DMS53 (cell line): ENCODE results near the gene SEPTIN12.
"Not testable (repeated sequence)": the region's sequence is repeated elsewhere in the genome, so short reads cannot be mapped to it uniquely, and the experiment has no call there.

Source experiments
- DNase-seq: peaks from one replicate; lab custom pipeline; 2025; lab: John Stamatoyannopoulos, UW

SEPTIN12 gene

GRCh38 chr16:4802659-4803287, 14.6 kb upstream of the SEPTIN12 start:
- DNase-seq, result peak; percentile 95

GRCh38 chr16:4801962-4802658, 14.0 kb upstream of the SEPTIN12 start, which contains the start of gene ROGDI:
ROGDI (minus strand) TSS chr16:4802633; CDS start chr16:4802571, 62 bp downstream.
- DNase-seq, result peak; percentile 97

DNA sequence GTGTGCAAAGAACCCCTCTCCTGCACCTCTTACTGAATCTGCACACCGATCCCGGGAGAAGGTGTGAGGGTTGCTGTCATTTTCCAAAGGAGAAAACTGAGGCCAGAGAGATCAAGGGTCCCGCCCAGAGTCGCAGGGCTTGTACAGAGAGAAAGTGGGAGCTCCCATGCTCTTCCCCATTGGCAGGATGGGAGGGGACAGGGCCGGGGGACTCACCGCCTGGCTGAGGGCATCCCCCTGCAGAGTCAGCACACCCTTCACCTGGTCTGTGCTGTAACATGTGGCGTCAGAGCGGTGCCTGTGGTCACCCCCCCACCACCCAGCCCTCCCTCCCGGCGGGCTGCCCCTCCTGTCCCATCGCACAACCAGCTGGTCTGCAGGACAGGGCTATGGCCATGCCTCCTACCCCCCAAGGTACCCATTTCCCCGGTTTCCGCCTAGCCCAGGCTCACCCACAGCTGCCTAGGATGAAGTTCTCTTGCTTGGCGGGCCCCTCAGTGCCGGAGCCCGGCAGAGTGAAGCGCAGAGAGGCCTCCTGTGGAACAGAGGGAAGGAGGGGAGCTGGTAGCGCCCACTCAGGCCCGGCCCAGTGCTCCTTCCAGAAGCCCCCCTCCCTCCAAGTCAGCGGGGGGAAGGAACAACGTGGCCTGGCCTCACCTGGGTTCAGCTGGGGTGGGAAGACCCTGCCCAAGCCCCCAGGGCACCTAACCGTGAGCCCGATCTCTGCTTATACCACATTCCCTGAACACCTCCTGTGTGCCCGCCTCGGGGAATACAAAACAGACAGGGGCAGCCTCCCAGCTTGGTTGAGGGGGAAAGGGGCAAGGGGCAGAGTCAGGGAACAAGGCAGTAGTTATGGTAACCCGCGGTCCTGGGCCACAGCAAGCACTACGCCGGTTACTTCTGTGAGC, 13.2 kb upstream of the SEPTIN12 start:
- peak; percentile 45 for DNase-seq

GRCh38 chr16:4800290-4801041, 12.3 kb upstream of the SEPTIN12 start:
- DNase-seq, result peak; percentile 94

- no peak for DNase-seq
These were observed 11.2 kb upstream of the SEPTIN12 start for GRCh38 chr16:4799171-4799855.

DNA sequence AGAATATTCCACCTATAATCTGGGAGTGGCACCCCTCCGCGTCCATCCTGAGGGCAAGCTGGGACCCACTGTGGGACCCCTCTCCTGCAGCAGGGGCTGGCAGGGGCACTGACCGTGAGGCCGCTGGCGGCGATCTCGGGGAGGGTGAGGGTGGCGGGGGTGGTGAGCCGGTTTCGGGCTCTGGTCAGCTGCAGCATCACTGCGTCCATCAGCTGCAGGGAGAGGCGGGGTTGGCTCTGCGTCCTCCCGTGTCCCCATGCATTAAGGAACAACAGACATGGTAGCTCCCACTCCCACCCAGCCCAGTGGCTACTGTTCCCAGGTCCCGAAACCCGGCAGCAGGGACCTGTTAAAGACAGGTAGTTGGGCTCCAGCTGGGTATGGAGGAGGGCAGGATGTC, 10.3 kb upstream of the SEPTIN12 start:
- no peak for DNase-seq

DNA sequence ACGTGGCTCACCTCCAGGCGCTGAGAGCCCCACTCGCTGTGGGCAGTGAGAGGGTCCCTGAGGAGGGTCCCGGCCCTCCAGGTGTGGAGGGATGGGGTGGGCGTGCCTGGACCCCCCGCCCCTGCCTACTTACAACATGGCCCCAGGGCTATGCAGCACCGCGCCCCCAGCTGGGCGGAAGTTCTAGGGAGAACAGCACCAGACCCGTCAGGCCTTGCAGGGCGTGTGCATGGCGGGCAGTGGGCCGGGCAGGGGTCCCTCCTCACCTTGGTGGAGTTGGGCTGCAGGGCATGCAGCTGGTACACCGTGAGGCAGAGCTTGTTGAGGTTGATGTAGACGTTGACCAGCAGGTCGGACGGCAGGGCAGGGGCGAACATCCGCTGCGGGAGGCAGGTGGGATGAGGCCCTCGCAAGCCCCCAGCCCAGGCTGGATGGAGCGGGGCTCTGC, 9.7 kb upstream of the SEPTIN12 start:
- DNase-seq, result no peak

- no peak for DNase-seq
These were observed 9.0 kb upstream of the SEPTIN12 start for GRCh38 chr16:4796982-4797804.

DNA sequence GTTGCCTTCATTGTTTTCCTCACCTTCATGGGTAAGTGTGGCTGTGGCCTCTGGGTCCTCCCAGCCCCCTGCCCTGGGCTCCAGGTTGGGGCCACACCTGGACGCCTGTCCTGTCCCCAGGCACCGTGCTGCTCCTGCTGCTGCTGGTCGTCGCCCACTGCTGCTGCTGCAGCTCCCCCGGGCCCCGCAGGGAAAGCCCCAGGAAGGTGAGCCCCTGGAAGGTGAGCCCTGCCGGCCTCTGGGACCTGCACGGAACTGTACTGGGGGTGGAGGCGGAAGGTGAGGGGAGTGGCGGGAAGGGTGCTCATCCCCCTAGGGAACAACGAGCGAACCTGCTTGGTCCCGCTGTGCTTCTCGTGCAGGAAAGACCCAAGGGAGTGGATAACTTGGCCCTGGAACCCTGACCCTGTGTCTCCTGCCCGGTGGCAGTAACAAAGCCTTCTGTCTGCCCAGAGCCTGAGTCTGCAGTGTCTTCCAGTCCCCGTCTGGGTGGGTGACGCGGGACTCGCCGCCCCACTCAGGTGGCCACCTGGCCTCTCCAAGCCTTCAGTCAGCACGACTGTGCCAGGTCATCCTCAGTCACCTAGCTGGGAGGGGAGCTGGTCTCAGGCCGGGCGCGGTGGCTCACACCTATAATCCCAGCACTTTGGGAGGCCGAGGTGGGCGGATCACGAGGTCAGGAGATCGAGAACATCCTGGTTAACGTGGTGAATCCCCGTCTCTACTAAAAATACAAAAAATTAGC, 7.9 kb upstream of the SEPTIN12 start:
- DNase-seq, result peak; percentile 56

DNA sequence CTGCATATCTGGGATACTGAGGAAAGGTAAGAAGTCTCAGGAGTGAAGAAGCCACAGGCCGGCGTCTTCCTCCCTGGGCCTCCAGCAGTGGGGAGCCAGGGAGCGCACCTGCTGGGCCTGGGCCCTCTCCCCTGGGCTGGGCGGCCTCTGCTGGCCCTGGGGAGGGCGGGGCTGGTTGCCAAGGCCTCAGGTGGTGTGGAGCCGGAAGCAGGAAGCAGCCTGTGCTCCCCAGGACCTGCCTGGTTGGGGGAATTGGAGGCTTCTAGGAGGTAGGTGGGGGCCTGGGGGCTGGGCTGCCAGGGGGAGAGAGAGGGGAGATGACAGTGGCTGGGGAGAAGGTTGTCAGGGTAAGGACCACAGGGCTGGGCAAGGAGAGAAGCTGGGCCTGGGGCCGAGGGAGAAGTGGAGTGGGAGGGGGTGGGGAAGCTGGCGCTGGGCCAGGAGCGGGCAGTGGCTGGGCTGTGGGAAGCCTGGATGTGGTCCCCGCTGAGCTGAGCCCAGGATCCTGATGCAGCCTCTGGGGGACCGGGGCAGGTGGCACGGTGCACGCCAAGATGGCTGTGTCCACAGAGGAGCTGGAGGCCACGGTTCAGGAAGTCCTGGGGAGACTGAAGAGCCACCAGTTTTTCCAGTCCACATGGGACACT, 7.2 kb upstream of the SEPTIN12 start, which contains the start of gene SMIM22:
TSS of gene SMIM22 (plus strand) at position 189 of the 647 bp plus-strand sequence. CDS start at position 555, 366 bp downstream.
- DNase-seq, result peak; percentile 90

DNA sequence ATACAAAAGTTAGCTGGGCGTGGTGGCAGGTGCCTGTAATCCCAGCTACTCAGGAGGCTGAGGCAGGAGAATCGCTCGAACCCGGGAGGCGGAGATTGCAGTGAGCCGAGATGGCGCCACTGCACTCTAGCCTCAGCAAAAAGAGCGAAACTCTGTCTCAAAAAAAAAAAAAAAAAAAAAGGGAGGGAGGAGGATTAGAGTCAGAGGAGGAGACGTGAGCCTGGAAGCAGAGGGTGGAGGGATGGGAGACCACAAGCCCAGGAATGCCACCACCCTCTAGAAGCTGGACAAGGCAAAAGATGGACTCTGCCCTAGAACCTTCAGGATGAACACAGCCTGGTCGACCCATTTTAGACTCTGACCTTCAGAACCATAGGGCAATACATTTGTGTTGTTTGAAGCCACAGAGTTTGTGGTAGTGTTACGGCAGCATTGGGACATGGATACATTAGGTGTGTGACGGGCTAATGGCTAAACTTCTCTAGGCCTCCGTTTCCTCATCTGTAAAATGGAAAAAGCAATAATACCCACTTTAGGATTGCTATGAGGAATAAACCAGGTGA, 4.9 kb upstream of the SEPTIN12 start:
- DNase-seq, result no peak

DNA sequence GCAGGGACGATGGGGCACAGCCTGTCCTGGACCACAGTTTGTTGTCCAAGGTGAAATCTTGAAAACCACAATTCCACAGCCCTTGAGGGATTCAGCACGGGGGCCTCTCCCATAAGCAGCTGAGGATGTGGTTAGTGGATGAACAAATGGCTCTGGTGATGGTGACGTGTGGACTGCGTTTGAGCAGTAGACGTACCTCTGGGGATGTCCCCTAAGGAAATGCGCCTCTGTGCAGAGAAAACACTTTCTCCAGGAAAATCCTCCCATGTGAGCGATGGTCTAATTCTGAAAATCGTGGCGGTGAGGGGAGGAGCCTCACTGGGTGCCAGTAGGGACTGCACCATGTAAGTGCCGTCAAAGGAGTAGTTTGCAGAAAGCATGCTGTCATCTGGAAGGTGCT, 2.7 kb upstream of the SEPTIN12 start:
- DNase-seq, result no peak

- no peak for DNase-seq
These were observed 2.1 kb upstream of the SEPTIN12 start for GRCh38 chr16:4790261-4790660.

- DNase-seq, result no peak
These were observed 765 bp upstream of the SEPTIN12 start for GRCh38 chr16:4788910-4789309.

- DNase-seq, result peak; percentile 58
These were observed 344 bp upstream of the SEPTIN12 start for GRCh38 chr16:4788489-4788889.

GRCh38 chr16:4787068-4787467, 1.1 kb downstream of the SEPTIN12 start:
- no peak for DNase-seq

GRCh38 chr16:4785758-4786433, 2.2 kb downstream of the SEPTIN12 start:
- DNase-seq, result no peak

- DNase-seq, result not testable (repeated sequence)
These were observed 3.6 kb downstream of the SEPTIN12 start for GRCh38 chr16:4784444-4784987.
